Gastrocnemius medialis (tissue), 4 donors: ENCODE data around the gene SAE1. TPM values are rescaled to one million over a fixed set of nuclear protein-coding genes. Genes with fewer than 3 reads are reported as not detected.

Experiments used
- ATAC-seq, 2 donors: fragments of 150-250 bp; one replicate each; pipeline ENCODE4 v1.9.1; 2016
- DNase-seq, 2 donors: peaks; one replicate each; pipeline ENCODE4 v3.0.0-alpha.2; 2019
- H3K27ac ChIP-seq, 4 donors: fragments of 200-600 bp; sonication (generic); 1 replicate in 1 of 4; 2 replicates in 3 of 4; pipeline ENCODE4 v1.5.1; 2016 to 2018; ENCODE audit warnings: mild to moderate bottlenecking in 2 of 4, moderate library complexity in 1 of 4
- H3K27me3 ChIP-seq, 3 donors: fragments of 200-600 bp; sonication (generic) in 2 of 3; 1 replicate in 1 of 3; 2 replicates in 2 of 3; pipeline versions ENCODE4 v1.5.1 to v1.6.0; 2016 to 2019; ENCODE audit warnings: mild to moderate bottlenecking in 1 of 3, moderate library complexity in 1 of 3
- H3K36me3 ChIP-seq, 2 donors: fragments of 200-600 bp; sonication (generic) in 1 of 2; one replicate each; pipeline ENCODE4 v1.5.1; 2017 to 2018
- H3K4me1 ChIP-seq, 2 donors: fragments of 200-600 bp; sonication (generic) in 1 of 2; one replicate each; pipeline ENCODE4 v1.5.1; 2016 to 2017; ENCODE audit warnings: mild to moderate bottlenecking in 2 of 2
- H3K4me3 ChIP-seq, 4 donors: fragments of 200-600 bp; sonication (generic) in 3 of 4; 1 replicate in 1 of 4; 2 replicates in 3 of 4; pipeline ENCODE4 v1.5.1; 2016 to 2019; ENCODE audit warnings: mild to moderate bottlenecking in 2 of 4
- H3K9me3 ChIP-seq, 3 donors: fragments of 200-600 bp; sonication (generic) in 2 of 3; 1 replicate in 1 of 3; 2 replicates in 2 of 3; pipeline ENCODE4 v1.5.1; 2016 to 2019
- POLR2A ChIP-seq, 2 donors: fragments of 450-650 bp; IDR thresholded peaks; one replicate each; pipeline ENCODE4 v1.6.1; 2017; ENCODE audit warnings: antibody characterized with exemption in 2 of 2, mild to moderate bottlenecking in 2 of 2, moderate library complexity in 2 of 2
- in situ Hi-C, 4 donors: fragments of 200-750 bp; cut with MboI; loops; one replicate each; pipeline versions ENCODE4 v1.15.0 to v1.8.0; 2017; ENCODE audit warnings: low sequenced_read_pairs in 4 of 4
- intact Hi-C: fragments of 100-400 bp; cut with DNase I; formaldehyde crosslinking; loops from one replicate; pipeline ENCODE4 v1.15.1; 2023; ENCODE audit warnings: low total_unique reads
- total RNA-seq, 4 donors: library from RNA; depleted of rRNA; stranded (reverse); fragments of >200 nt; gene quantifications; one replicate each; pipeline versions ENCODE4 v1.1.0 to v1.2.3, GENCODE V29; 2016
- TF ChIP-seq, protein P1 (sequence below), 5 experiments: fragments of 450-650 bp in 3 of 5; fragments of 200-600 bp in 2 of 5; sonication (generic) in 2 of 5; IDR thresholded peaks in 4 of 5; conservative IDR thresholded peaks in 1 of 5; 1 replicate in 4 of 5; 2 replicates in 1 of 5; pipeline ENCODE4 v1.5.1; 2016 to 2019; ENCODE audit warnings: antibody characterized with exemption in 5 of 5, mild to moderate bottlenecking in 3 of 5, moderate library complexity in 3 of 5

The SAE1 gene
- total RNA-seq, 4 donors from 2014 or later, result 29.7 to 74.6 (median 46.4) TPM

DNA sequence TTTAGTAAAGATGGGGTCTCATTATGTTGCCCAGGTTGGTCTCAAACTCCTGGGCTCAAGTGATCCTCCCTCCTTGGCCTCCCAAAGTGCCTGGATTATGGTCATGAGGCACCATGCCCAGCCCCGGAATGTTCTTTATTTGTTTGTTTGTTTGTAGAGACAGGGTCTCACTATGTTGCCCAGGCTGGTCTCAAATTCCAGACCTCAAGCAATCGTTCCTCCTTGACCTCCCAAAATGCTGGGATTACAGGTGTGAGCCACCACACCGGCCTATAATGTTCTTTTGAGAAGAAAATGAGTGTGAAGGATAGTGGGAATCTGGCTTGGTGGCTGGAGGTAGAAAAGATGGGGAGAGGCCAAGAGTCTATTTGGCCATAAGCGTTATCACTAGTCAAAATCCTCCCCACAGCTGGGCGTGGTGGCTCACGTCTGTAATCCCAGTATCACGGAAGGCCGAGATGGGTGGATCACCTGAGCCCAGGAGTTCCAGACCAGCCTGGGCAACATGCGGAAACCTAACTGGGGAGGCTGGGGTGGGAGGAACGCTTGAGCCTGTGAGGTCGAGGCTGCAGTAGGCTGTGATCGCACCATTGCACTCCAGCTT is 105.5 kb downstream of the SAE1 start:
- Histone ChIP-seq H3K9me3 (no peaks in the 10 kb centered on the region), H3K27me3 (peaks cover 11 to 13% (median 13%) of the 10 kb centered on the region in 3 donors), H3K36me3 (no peaks in the 10 kb centered on the region), H3K27ac (no peak overlapping the region), H3K4me1 (peaks cover 0 to 14% of the 10 kb centered on the region in 2 donors), H3K4me3 (no peak overlapping the region)
- TF ChIP-seq POLR2A (IDR thresholded peaks at IDR 0.05), result no peak
- TF ChIP-seq, protein P1, sequence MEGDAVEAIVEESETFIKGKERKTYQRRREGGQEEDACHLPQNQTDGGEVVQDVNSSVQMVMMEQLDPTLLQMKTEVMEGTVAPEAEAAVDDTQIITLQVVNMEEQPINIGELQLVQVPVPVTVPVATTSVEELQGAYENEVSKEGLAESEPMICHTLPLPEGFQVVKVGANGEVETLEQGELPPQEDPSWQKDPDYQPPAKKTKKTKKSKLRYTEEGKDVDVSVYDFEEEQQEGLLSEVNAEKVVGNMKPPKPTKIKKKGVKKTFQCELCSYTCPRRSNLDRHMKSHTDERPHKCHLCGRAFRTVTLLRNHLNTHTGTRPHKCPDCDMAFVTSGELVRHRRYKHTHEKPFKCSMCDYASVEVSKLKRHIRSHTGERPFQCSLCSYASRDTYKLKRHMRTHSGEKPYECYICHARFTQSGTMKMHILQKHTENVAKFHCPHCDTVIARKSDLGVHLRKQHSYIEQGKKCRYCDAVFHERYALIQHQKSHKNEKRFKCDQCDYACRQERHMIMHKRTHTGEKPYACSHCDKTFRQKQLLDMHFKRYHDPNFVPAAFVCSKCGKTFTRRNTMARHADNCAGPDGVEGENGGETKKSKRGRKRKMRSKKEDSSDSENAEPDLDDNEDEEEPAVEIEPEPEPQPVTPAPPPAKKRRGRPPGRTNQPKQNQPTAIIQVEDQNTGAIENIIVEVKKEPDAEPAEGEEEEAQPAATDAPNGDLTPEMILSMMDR (IDR thresholded peaks at IDR 0.05 in 4 of 5, conservative IDR thresholded peaks at IDR 0.05 in 1 of 5), result no peak
- ATAC-seq (no peak), DNase-seq (no peak)
- in situ Hi-C loops, result no loop called here
- intact Hi-C loops, result no loop called here

DNA sequence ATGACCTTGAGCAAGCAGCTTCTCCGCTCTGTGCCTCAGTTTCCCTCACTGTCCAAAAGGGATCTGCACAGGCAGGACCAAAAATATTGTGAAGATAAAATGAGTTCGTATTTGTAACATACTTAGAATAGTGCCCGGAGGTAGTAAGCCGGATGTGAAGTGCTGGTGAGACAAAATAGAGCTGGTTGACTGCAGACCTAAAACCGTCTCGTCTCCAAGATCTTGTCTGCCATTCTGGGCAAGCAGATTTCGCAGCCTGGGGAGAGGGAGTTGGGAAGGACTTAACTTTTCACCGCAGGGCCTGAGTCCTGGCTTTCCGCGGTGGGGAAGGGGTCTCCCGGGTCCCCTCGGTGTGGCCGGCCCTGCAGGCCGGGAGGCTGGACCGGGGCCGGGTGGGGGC is 108.5 kb downstream of the SAE1 start:
- TF ChIP-seq, protein P1 (IDR thresholded peaks at IDR 0.05 in 4 of 5, conservative IDR thresholded peaks at IDR 0.05 in 1 of 5), result no peak
- no peak for TF ChIP-seq POLR2A (IDR thresholded peaks at IDR 0.05)
- H3K4me3 ChIP-seq, result peak overlapping the region in 2 of 4 donors; percentile 17 to 41
- intact Hi-C loops, result no loop called here

DNA sequence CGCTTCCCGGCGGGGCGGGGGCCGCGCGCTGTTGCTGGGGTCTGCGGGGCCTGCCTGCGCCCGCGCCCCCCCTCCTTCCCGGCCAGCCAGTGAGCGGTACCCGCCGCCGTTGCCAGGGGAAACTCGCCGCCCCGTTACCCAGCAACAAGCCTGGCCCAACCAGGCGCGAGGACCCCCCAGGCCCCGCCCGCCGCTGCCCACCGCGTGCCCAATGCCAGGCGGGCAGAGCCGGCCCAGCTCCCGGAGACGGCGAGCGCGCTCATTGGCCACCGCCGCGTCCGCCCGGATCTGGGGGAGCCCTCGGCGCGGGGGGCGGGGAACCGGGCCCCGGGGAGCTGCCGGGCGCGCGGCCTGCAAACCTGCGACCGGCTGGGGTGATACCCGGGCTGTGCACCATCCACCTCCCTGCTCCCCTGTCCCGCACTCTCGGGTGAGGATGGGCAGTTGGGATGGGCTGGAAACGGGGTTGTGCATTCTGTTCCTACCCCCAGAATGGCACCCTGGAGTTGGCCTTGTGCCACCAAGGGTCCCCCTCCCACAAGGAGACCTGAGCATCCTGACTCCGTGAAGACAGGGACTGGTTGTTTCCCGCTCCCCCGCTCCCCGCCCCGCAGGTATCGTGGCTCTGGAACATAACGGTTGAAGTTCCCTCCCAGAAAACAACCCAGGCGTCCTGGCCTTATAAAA is 109.1 kb downstream of the SAE1 start:
- in situ Hi-C loops, result loop anchor here in 3 of 4 donors (10.0 kb wide), 2 partner anchors 95 to 105 kb away; partner anchors contain the start of gene SAE1 (in 1 of the 3)
- peaks cover 30 to 36% (median 34%) of the 10 kb centered on the region in 3 donors for H3K27me3 ChIP-seq
- peak overlapping the region in 2 of 4 donors; percentile 17 to 41 for H3K4me3 ChIP-seq
- DNase-seq, result no peak
- TF ChIP-seq, protein P1 (IDR thresholded peaks at IDR 0.05 in 4 of 5, conservative IDR thresholded peaks at IDR 0.05 in 1 of 5), result no peak
- TF ChIP-seq POLR2A (IDR thresholded peaks at IDR 0.05), result no peak
- no peak overlapping the region for H3K27ac ChIP-seq
- ATAC-seq, result no peak
- H3K9me3 ChIP-seq, result no peaks in the 10 kb centered on the region
- peaks cover 8 to 27% of the 10 kb centered on the region in 2 donors for H3K4me1 ChIP-seq
- intact Hi-C loops, result loop anchor here (5.0 kb wide), 1 partner anchor 107 kb away; the partner anchor contains the start of gene SAE1
- no peaks in the 10 kb centered on the region for H3K36me3 ChIP-seq

More for the DNA sequence above, 108.5 kb downstream of the SAE1 start:
- DNase-seq, result no peak
- in situ Hi-C loops, result no loop called here
- Histone ChIP-seq H3K27me3 (peaks cover 30 to 36% (median 34%) of the 10 kb centered on the region in 3 donors), H3K36me3 (no peaks in the 10 kb centered on the region), H3K27ac (no peak overlapping the region), H3K4me1 (peaks cover 8 to 22% of the 10 kb centered on the region in 2 donors), H3K9me3 (no peaks in the 10 kb centered on the region)
- ATAC-seq, result no peak

DNA sequence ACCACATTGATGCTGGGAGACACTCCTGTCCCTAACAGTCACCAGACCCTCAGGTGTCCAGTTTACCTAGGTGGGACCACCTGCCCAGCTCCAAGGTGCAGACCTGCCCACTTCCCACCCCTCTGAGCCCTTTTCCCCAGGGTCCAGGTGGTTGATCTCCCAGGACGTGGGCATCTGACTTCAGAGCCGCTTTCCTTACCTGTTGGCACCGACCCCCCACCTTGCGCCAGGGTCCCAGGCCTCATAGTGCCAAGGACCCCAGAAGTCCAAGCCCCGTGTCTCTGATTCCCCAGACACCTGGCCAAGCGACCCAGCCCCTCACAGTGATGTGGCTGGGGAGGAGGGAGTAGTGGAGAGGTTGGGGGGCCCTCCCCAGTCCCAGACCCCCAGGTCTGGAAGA is 109.9 kb downstream of the SAE1 start:
- peaks cover 30 to 36% (median 34%) of the 10 kb centered on the region in 3 donors for H3K27me3 ChIP-seq
- no peak for ATAC-seq
- TF ChIP-seq, protein P1 (IDR thresholded peaks at IDR 0.05 in 4 of 5, conservative IDR thresholded peaks at IDR 0.05 in 1 of 5), result no peak
- TF ChIP-seq POLR2A (IDR thresholded peaks at IDR 0.05), result no peak
- no peak for DNase-seq
- H3K36me3 ChIP-seq, result no peaks in the 10 kb centered on the region
- no peak overlapping the region for H3K27ac ChIP-seq
- peaks cover 8 to 27% of the 10 kb centered on the region in 2 donors for H3K4me1 ChIP-seq
- no peaks in the 10 kb centered on the region for H3K9me3 ChIP-seq
- in situ Hi-C loops (loop anchor here in 3 of 4 donors (10.0 kb wide), 2 partner anchors 96 to 106 kb away; partner anchors contain the start of gene SAE1 (in 1 of the 3)), intact Hi-C loops (loop anchor here (5.0 kb wide), 1 partner anchor 108 kb away; the partner anchor contains the start of gene SAE1)
- H3K4me3 ChIP-seq, result no peak overlapping the region
